Right atrium auricular region (tissue), 2 donors: ENCODE data around the gene NRG3. TPM values are rescaled to one million over a fixed set of nuclear protein-coding genes. Genes with fewer than 3 reads are reported as not detected.

Source experiments
- DNase-seq: peaks from one replicate; pipeline ENCODE4 v3.0.0-alpha.2; 2019; ENCODE audit warnings: low spot score
- H3K27ac ChIP-seq, 2 donors: fragments of 200-600 bp; sonication (generic); 1 replicate in 1 of 2; 2 replicates in 1 of 2; pipeline ENCODE4 v1.5.1; 2016 to 2019
- H3K27me3 ChIP-seq, 2 donors: fragments of 200-600 bp; sonication (generic); one replicate each; pipeline versions ENCODE4 v1.5.1 to v1.6.0; 2017 to 2019
- H3K36me3 ChIP-seq: fragments of 200-600 bp; sonication (generic); one replicate; pipeline ENCODE4 v1.5.1; 2016
- H3K4me1 ChIP-seq, 2 donors: fragments of 200-600 bp; sonication (generic); one replicate each; pipeline versions ENCODE4 v1.5.1 to v1.6.0; 2017 to 2019
- H3K4me3 ChIP-seq, 2 donors: fragments of 200-600 bp; sonication (generic); 1 replicate in 1 of 2; 2 replicates in 1 of 2; pipeline ENCODE4 v1.5.1; 2017 to 2019; ENCODE audit warnings: mild to moderate bottlenecking in 1 of 2, moderate library complexity in 1 of 2
- H3K9me3 ChIP-seq, 2 donors: fragments of 200-600 bp; sonication (generic); one replicate each; pipeline ENCODE4 v1.5.1; 2019
- CTCF ChIP-seq, 2 donors: fragments of 200-600 bp; sonication (generic); IDR thresholded peaks; one replicate each; pipeline ENCODE4 v1.5.1; 2019; ENCODE audit warnings: antibody characterized with exemption in 2 of 2
- total RNA-seq, 2 donors: library from RNA; depleted of rRNA; stranded (reverse); fragments of >200 nt; gene quantifications; one replicate each; pipeline ENCODE4 v1.1.0, GENCODE V29; 2016

NRG3 gene
- total RNA-seq, 2 donors from 2014 or later: 0.70 to 1.4 TPM

GRCh38 chr10:81870472-81870871, 4.5 kb upstream of the NRG3 start:
- H3K27ac ChIP-seq: no peak overlapping the region
- H3K4me3 ChIP-seq: no peak overlapping the region
- no peaks in the 10 kb centered on the region for H3K36me3 ChIP-seq
- DNase-seq: no peak
- no peak for TF ChIP-seq CTCF (IDR thresholded peaks at IDR 0.05)
- H3K27me3 ChIP-seq: peaks cover under 1 to 9% of the 10 kb centered on the region in 2 donors
- peaks cover 0 to 11% of the 10 kb centered on the region in 2 donors for H3K4me1 ChIP-seq
- H3K9me3 ChIP-seq: no peaks in the 10 kb centered on the region

GRCh38 chr10:81871558-81871957, 3.4 kb upstream of the NRG3 start:
- Histone ChIP-seq H3K4me1 (peaks cover 0 to 22% of the 10 kb centered on the region in 2 donors), H3K36me3 (no peaks in the 10 kb centered on the region), H3K27ac (no peak overlapping the region), H3K9me3 (no peaks in the 10 kb centered on the region), H3K4me3 (no peak overlapping the region), H3K27me3 (peaks cover 9 to 19% of the 10 kb centered on the region in 2 donors)
- no peak for DNase-seq
- TF ChIP-seq CTCF (IDR thresholded peaks at IDR 0.05): no peak

- Histone ChIP-seq H3K36me3 (no peaks in the 10 kb centered on the region), H3K4me1 (peaks cover 0 to 26% of the 10 kb centered on the region in 2 donors), H3K4me3 (no peak overlapping the region), H3K27ac (no peak overlapping the region), H3K27me3 (peaks cover 13 to 20% of the 10 kb centered on the region in 2 donors), H3K9me3 (no peaks in the 10 kb centered on the region)
- TF ChIP-seq CTCF (IDR thresholded peaks at IDR 0.05): no peak
- DNase-seq: no peak
Observed at GRCh38 chr10:81872206-81872862, 2.7 kb upstream of the NRG3 start.

- DNase-seq: no peak
- Histone ChIP-seq H3K9me3 (no peaks in the 10 kb centered on the region), H3K27me3 (peaks cover 13 to 20% of the 10 kb centered on the region in 2 donors), H3K4me1 (peaks cover 0 to 26% of the 10 kb centered on the region in 2 donors), H3K27ac (no peak overlapping the region), H3K36me3 (no peaks in the 10 kb centered on the region), H3K4me3 (no peak overlapping the region)
- TF ChIP-seq CTCF (IDR thresholded peaks at IDR 0.05): no peak
Observed at GRCh38 chr10:81873231-81873931, 1.6 kb upstream of the NRG3 start.

- DNase-seq: no peak
- Histone ChIP-seq H3K36me3 (no peaks in the 10 kb centered on the region), H3K27me3 (peaks cover 13 to 20% of the 10 kb centered on the region in 2 donors), H3K9me3 (no peaks in the 10 kb centered on the region), H3K4me3 (peak overlapping the region; percentile 6 to 45), H3K4me1 (peaks cover 0 to 26% of the 10 kb centered on the region in 2 donors), H3K27ac (no peak overlapping the region)
- TF ChIP-seq CTCF (IDR thresholded peaks at IDR 0.05): no peak
Observed at GRCh38 chr10:81873932-81874816, 820 bp upstream of the NRG3 start.
